A673 (cell line): Measurements from ENCODE around the gene YTHDF1.

Experiments used
- CTCF ChIP-seq: fragments of 300-800, 200-600 bp; sonication (generic); conservative IDR thresholded peaks from 2 replicates; pipeline ENCODE4 v1.5.1; 2017; ENCODE audit warnings: low read depth, mild to moderate bottlenecking, antibody characterized with exemption, low read length, moderate library complexity, mixed read lengths
- EZH2 ChIP-seq: fragments of 200-600 bp; sonication (generic); IDR thresholded peaks from 2 replicates; pipeline ENCODE4 v1.6.1; 2017; ENCODE audit warnings: borderline replicate concordance, low read depth, mild to moderate bottlenecking, mixed read lengths, antibody characterized with exemption, low read length; ENCODE audit not compliant: poor library complexity, severe bottlenecking

GRCh38 chr20:63189322-63189642 lies 26.6 kb downstream of the YTHDF1 start:
- TF ChIP-seq CTCF (no peak), EZH2 (no peak)
